ENCODE results near the gene MTR.

GRCh38 chr1:236947794-236948193 is 152.7 kb downstream of the MTR start:
- TF ChIP-seq, protein P1, sequence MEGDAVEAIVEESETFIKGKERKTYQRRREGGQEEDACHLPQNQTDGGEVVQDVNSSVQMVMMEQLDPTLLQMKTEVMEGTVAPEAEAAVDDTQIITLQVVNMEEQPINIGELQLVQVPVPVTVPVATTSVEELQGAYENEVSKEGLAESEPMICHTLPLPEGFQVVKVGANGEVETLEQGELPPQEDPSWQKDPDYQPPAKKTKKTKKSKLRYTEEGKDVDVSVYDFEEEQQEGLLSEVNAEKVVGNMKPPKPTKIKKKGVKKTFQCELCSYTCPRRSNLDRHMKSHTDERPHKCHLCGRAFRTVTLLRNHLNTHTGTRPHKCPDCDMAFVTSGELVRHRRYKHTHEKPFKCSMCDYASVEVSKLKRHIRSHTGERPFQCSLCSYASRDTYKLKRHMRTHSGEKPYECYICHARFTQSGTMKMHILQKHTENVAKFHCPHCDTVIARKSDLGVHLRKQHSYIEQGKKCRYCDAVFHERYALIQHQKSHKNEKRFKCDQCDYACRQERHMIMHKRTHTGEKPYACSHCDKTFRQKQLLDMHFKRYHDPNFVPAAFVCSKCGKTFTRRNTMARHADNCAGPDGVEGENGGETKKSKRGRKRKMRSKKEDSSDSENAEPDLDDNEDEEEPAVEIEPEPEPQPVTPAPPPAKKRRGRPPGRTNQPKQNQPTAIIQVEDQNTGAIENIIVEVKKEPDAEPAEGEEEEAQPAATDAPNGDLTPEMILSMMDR (IDR thresholded peaks at IDR 0.05), result no peak
- TF ChIP-seq POLR2AphosphoS5 (IDR thresholded peaks at IDR 0.05; ENCODE audit: insufficient read depth in 1 of 2, low read depth in 1 of 2), result no peak

All from vagina (tissue), 2 donors.